Measurements from ENCODE around the gene GPX3.

GRCh38 chr5:151076616-151077015, 56.2 kb downstream of the GPX3 start:
- TF ChIP-seq EP300 (IDR thresholded peaks at IDR 0.05), result no peak
- no peak for TF ChIP-seq CTCF (IDR thresholded peaks at IDR 0.05)
- no peak for TF ChIP-seq POLR2AphosphoS5 (IDR thresholded peaks at IDR 0.05)

Data from stomach (tissue), 4 donors.